Esophagus squamous epithelium (tissue), 4 donors: ENCODE results near the gene EIF4G2.

ENCODE experiments used
- CTCF ChIP-seq, 6 experiments: fragments of 450-650 bp in 4 of 6; fragments of 200-600 bp in 2 of 6; sonication (generic) in 2 of 6; IDR thresholded peaks; one replicate each; pipeline ENCODE4 v1.5.1; 2016 to 2019; ENCODE audit warnings: antibody characterized with exemption in 6 of 6, mild to moderate bottlenecking in 4 of 6, moderate library complexity in 4 of 6
- POLR2A ChIP-seq, 4 donors: fragments of 450-650 bp; IDR thresholded peaks; one replicate each; pipeline ENCODE4 v1.6.1; 2017; ENCODE audit warnings: antibody characterized with exemption in 4 of 4, mild to moderate bottlenecking in 4 of 4, moderate library complexity in 3 of 4

GRCh38 chr11:10844356-10844755, 35.6 kb upstream of the EIF4G2 start:
- TF ChIP-seq CTCF (IDR thresholded peaks at IDR 0.05) (no peak), POLR2A (IDR thresholded peaks at IDR 0.05) (no peak)
